Uterus (tissue), 4 donors: ENCODE results near the gene SNCG. TPM values are rescaled to one million over a fixed set of nuclear protein-coding genes. Genes with fewer than 3 reads are reported as not detected.
"Not testable (repeated sequence)": the region's sequence is repeated elsewhere in the genome, so short reads cannot be mapped to it uniquely, and the experiment has no call there.

ENCODE experiments used
- DNase-seq, 2 donors: peaks; one replicate each; pipeline ENCODE4 v3.0.0-alpha.2; 2019 to 2020
- H3K27ac ChIP-seq, 2 donors: fragments of 200-600 bp; sonication (generic); 1 replicate in 1 of 2; 2 replicates in 1 of 2; pipeline ENCODE4 v1.5.1; 2016 to 2018
- H3K27me3 ChIP-seq, 2 donors: fragments of 200-600 bp; sonication (generic); one replicate each; pipeline ENCODE4 v1.5.1; 2018 to 2019; ENCODE audit warnings: control low read depth in 1 of 2
- H3K36me3 ChIP-seq, 2 donors: fragments of 200-600 bp; sonication (generic); one replicate each; pipeline ENCODE4 v1.5.1; 2019; ENCODE audit warnings: control low read depth in 1 of 2
- H3K4me1 ChIP-seq, 2 donors: fragments of 200-600 bp; sonication (generic); one replicate each; pipeline ENCODE4 v1.5.1; 2018 to 2019; ENCODE audit warnings: control low read depth in 1 of 2
- H3K4me3 ChIP-seq, 2 donors: fragments of 200-600 bp; sonication (generic); 1 replicate in 1 of 2; 2 replicates in 1 of 2; pipeline ENCODE4 v1.5.1; 2018 to 2019; ENCODE audit warnings: mild to moderate bottlenecking in 1 of 2
- H3K9me3 ChIP-seq, 2 donors: fragments of 200-600 bp; sonication (generic); one replicate each; pipeline ENCODE4 v1.5.1; 2019; ENCODE audit warnings: control low read depth in 1 of 2
- CTCF ChIP-seq, 4 experiments: fragments of 200-600 bp in 2 of 4; fragments of 450-650 bp in 2 of 4; sonication (generic) in 2 of 4; IDR thresholded peaks; one replicate each; pipeline ENCODE4 v1.5.1; 2016 to 2019; ENCODE audit warnings: antibody characterized with exemption in 4 of 4, mild to moderate bottlenecking in 2 of 4, moderate library complexity in 1 of 4
- POLR2A ChIP-seq, 2 donors: fragments of 450-650 bp; IDR thresholded peaks; one replicate each; pipeline ENCODE4 v1.6.1; 2016; ENCODE audit warnings: antibody characterized with exemption in 2 of 2, mild to moderate bottlenecking in 1 of 2, moderate library complexity in 1 of 2
- intact Hi-C: fragments of 100-400 bp; cut with DNase I; formaldehyde crosslinking; loops from one replicate; pipeline ENCODE4 v1.15.1; 2023; ENCODE audit warnings: low total_unique reads
- total RNA-seq, 4 donors: library from RNA; depleted of rRNA in 3 of 4; stranded (reverse); fragments of >200 nt in 3 of 4; gene quantifications; one replicate each; pipeline versions ENCODE4 v1.1.0 to v1.2.4, GENCODE V29; 2014 to 2023
- donor health status: DM: yes; HTN: yes; CAD: no.

The SNCG gene
- total RNA-seq, 4 donors from 2014 or later: 5.5 to 68.6 (median 36.2) TPM

- no peaks in the 10 kb centered on the region for H3K4me1 ChIP-seq
- H3K36me3 ChIP-seq: no peaks in the 10 kb centered on the region
- H3K4me3 ChIP-seq: no peak overlapping the region
- intact Hi-C loops: no loop called here
- H3K9me3 ChIP-seq: no peaks in the 10 kb centered on the region
- DNase-seq: no peak
- no peak for TF ChIP-seq POLR2A (IDR thresholded peaks at IDR 0.05)
- TF ChIP-seq CTCF (IDR thresholded peaks at IDR 0.05): no peak
- H3K27me3 ChIP-seq: no peaks in the 10 kb centered on the region
- peak overlapping the region in 1 of 2 donors; percentile 70 for H3K27ac ChIP-seq
Measured at GRCh38 chr10:86976362-86977056, 18.1 kb downstream of the SNCG start.

- H3K27ac ChIP-seq: peak overlapping the region; percentile 56 to 70
- H3K4me1 ChIP-seq, intact Hi-C loops, H3K36me3 ChIP-seq, H3K9me3 ChIP-seq, H3K27me3 ChIP-seq, H3K4me3 ChIP-seq, DNase-seq: not testable (repeated sequence)
Measured at GRCh38 chr10:86978457-86978856, 20.1 kb downstream of the SNCG start.

- Histone ChIP-seq H3K9me3 (no peaks in the 10 kb centered on the region), H3K36me3 (no peaks in the 10 kb centered on the region), H3K27me3 (no peaks in the 10 kb centered on the region), H3K27ac (peak overlapping the region; percentile 70 to 76), H3K4me3 (no peak overlapping the region), H3K4me1 (no peaks in the 10 kb centered on the region)
- intact Hi-C loops: no loop called here
- no peak for DNase-seq
- TF ChIP-seq POLR2A (IDR thresholded peaks at IDR 0.05) (no peak), CTCF (IDR thresholded peaks at IDR 0.05) (no peak)
Measured at GRCh38 chr10:86979296-86979818, 21.0 kb downstream of the SNCG start.

- no peak for TF ChIP-seq CTCF (IDR thresholded peaks at IDR 0.05)
- no peak for TF ChIP-seq POLR2A (IDR thresholded peaks at IDR 0.05)
- H3K4me1 ChIP-seq: no peaks in the 10 kb centered on the region
- no peaks in the 10 kb centered on the region for H3K27me3 ChIP-seq
- intact Hi-C loops: no loop called here
- H3K4me3 ChIP-seq: no peak overlapping the region
- H3K27ac ChIP-seq: peak overlapping the region; percentile 70 to 76
- H3K9me3 ChIP-seq: no peaks in the 10 kb centered on the region
- H3K36me3 ChIP-seq: no peaks in the 10 kb centered on the region
- peak in 1 of 2 donors; percentile 50 for DNase-seq
Measured at GRCh38 chr10:86979977-86980448, 21.6 kb downstream of the SNCG start.

GRCh38 chr10:86981020-86981419 lies 22.6 kb downstream of the SNCG start:
- H3K36me3 ChIP-seq, H3K27me3 ChIP-seq, H3K4me3 ChIP-seq, H3K9me3 ChIP-seq, H3K4me1 ChIP-seq, intact Hi-C loops: not testable (repeated sequence)
- peak in 1 of 2 donors; percentile 40 for DNase-seq
- peak overlapping the region; percentile 70 to 76 for H3K27ac ChIP-seq

- no peak for DNase-seq
- no peaks in the 10 kb centered on the region for H3K4me1 ChIP-seq
- intact Hi-C loops: no loop called here
- no peaks in the 10 kb centered on the region for H3K9me3 ChIP-seq
- H3K36me3 ChIP-seq: no peaks in the 10 kb centered on the region
- no peaks in the 10 kb centered on the region for H3K27me3 ChIP-seq
- H3K27ac ChIP-seq: peak overlapping the region in 1 of 2 donors; percentile 19
- H3K4me3 ChIP-seq: no peak overlapping the region
- TF ChIP-seq CTCF (IDR thresholded peaks at IDR 0.05) (no peak), POLR2A (IDR thresholded peaks at IDR 0.05) (no peak)
Measured at GRCh38 chr10:86981716-86982115, 23.3 kb downstream of the SNCG start.

- H3K36me3 ChIP-seq, intact Hi-C loops: not testable (repeated sequence)
Measured at GRCh38 chr10:86984498-86984897, 26.1 kb downstream of the SNCG start.

More at GRCh38 chr10:86984498-86984897, 26.1 kb downstream of the SNCG start:
- not testable (repeated sequence) for H3K4me1 ChIP-seq, H3K4me3 ChIP-seq, H3K9me3 ChIP-seq, H3K27me3 ChIP-seq, DNase-seq, H3K27ac ChIP-seq
